ENCODE data around the gene DCAF10.

- TF ChIP-seq, protein P1, sequence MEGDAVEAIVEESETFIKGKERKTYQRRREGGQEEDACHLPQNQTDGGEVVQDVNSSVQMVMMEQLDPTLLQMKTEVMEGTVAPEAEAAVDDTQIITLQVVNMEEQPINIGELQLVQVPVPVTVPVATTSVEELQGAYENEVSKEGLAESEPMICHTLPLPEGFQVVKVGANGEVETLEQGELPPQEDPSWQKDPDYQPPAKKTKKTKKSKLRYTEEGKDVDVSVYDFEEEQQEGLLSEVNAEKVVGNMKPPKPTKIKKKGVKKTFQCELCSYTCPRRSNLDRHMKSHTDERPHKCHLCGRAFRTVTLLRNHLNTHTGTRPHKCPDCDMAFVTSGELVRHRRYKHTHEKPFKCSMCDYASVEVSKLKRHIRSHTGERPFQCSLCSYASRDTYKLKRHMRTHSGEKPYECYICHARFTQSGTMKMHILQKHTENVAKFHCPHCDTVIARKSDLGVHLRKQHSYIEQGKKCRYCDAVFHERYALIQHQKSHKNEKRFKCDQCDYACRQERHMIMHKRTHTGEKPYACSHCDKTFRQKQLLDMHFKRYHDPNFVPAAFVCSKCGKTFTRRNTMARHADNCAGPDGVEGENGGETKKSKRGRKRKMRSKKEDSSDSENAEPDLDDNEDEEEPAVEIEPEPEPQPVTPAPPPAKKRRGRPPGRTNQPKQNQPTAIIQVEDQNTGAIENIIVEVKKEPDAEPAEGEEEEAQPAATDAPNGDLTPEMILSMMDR (IDR thresholded peaks at IDR 0.05), result no peak
- no peak for TF ChIP-seq POLR2A (IDR thresholded peaks at IDR 0.05)
These were observed 104.5 kb downstream of the DCAF10 start for GRCh38 chr9:37905131-37905505.

Data from Peyer's patch (tissue), 4 donors.